GM18951 (cell line): ENCODE measurements around the gene KRTAP5-5.

ENCODE experiments used
- POLR2A ChIP-seq: IDR thresholded peaks from 4 replicates; pipeline ENCODE4 v1.6.1; 2011; ENCODE audit warnings: mild to moderate bottlenecking; ENCODE audit not compliant: insufficient read length, insufficient read depth; ENCODE audit errors: extremely low read depth
- in situ Hi-C: fragments of 300-500 bp; cut with MboI; formaldehyde crosslinking; loops from one replicate; pipeline ENCODE4 v1.12.0; 2022; ENCODE audit warnings: low sequenced_read_pairs, mixed read lengths, inconsistent platforms; ENCODE audit not compliant: unreplicated experiment

Gene KRTAP5-5

DNA sequence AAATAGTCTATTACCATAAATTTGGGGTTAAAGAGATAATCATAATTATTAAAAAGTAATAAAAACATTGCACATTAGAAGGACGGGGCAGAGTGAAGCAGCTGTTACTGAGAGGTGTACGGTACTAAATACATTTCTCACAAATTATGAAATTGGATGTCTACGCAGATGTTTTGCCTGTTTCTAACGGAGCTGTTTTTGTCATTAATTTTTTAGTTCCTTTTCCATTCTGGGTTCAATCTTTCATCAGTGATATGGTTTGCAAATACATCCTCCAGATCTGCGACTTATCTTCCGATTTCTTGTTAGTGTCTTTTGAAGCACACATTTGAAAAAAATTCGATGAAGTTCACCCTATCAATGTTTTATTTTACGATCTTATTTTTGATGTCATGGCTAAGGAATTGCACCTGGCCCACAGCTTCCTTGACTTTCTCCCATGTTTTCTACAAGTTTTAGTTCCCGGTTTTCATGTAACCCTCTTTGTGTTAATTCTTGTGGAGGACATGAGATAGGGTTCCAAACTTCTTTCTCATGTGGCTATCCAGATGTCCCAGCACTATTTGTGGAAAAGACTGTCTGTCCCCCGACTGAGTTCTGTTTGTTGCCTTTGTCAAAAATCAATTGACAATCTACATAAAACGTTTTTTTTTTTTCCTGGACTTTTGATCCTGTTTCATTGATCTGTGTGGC, 46.1 kb downstream of the KRTAP5-5 start:
- in situ Hi-C loops, result loop anchor here (25.0 kb wide), 1 partner anchor 487 kb away; the partner anchor contains the start of genes INS and TH
- TF ChIP-seq POLR2A, result no peak

DNA sequence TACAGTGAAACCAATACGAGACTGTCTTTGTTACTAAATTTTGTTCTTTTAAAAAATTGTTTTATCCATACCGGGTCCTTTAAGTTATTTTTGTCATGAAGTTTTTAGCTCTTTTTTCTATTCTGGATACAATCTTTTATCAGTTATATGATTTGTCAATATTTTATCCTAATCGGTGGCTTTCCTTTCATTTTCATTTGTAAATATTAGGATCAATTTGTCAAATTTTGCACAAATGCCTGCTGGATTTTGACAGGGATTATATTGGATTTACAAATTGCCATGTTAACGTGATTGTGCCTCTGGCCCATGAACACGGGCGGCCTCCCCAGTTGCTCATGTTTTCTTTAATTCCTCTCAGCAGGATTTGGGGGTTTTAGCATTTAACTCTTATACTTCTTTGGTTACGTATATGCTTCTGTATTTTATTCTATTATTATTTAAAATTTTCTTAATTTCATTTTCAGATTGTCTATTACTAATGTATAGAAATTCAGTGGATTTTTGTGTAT, 46.7 kb downstream of the KRTAP5-5 start:
- no peak for TF ChIP-seq POLR2A
- in situ Hi-C loops, result loop anchor here (25.0 kb wide), 1 partner anchor 486 kb away; the partner anchor contains the start of genes INS and TH

DNA sequence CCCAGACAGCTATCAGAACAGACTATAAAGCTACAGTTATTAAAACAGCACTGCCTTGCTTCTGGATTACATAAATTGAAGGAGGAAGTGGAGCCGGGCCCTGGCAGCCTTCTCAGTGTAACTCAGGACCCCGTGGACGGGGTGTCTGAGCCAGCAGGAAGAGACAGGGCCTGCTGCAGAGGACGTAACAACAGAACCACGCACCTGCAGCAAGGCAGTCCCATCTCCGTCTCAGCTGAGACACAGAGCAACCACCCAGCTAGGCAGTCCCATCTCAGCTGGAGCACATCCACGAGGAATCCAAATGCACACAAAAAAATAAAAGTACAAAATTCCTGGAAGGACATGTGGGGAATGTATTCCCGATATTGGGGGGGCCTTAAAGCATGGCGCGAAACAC, 50.3 kb downstream of the KRTAP5-5 start:
- in situ Hi-C loops, result loop anchor here (25.0 kb wide), 1 partner anchor 482 kb away; the partner anchor contains the start of genes INS and TH
- no peak for TF ChIP-seq POLR2A
